Mesothelial cell of epicardium (in vitro differentiated cells): ENCODE measurements around the gene ANKRD33B. TPM values are rescaled to one million over a fixed set of nuclear protein-coding genes. Genes with fewer than 3 reads are reported as not detected.

Experiments used
- DNase-seq, 2 experiments: peaks; one replicate each; pipeline ENCODE4 v3.0.0; 2021; ENCODE audit warnings: low spot score in 2 of 2; ENCODE audit not compliant: unreplicated experiment in 2 of 2
- H3K27ac Mint-ChIP-seq: 2 replicates; pipeline ENCODE4 v1.8.0; 2021; ENCODE audit warnings: mixed read lengths
- H3K27me3 Mint-ChIP-seq: 2 replicates; pipeline ENCODE4 v1.8.0; 2021; ENCODE audit warnings: low read depth, mixed read lengths
- H3K36me3 Mint-ChIP-seq: 2 replicates; pipeline ENCODE4 v1.8.0; 2021; ENCODE audit warnings: mixed read lengths
- H3K4me1 Mint-ChIP-seq: 2 replicates; pipeline ENCODE4 v1.8.0; 2021; ENCODE audit warnings: mixed read lengths
- H3K4me3 Mint-ChIP-seq: 2 replicates; pipeline ENCODE4 v1.8.0; 2021; ENCODE audit warnings: mild to moderate bottlenecking, moderate library complexity, mixed read lengths
- H3K9me3 Mint-ChIP-seq: 2 replicates; pipeline ENCODE4 v1.8.0; 2021; ENCODE audit warnings: mixed read lengths
- total RNA-seq: library from RNA; stranded (reverse); gene quantifications from 3 replicates; pipeline ENCODE4 v1.2.1, GENCODE V29; 2021
- TF ChIP-seq, protein P1 (sequence below): fragments of 200-600 bp; sonication (generic); IDR thresholded peaks from one replicate; pipeline ENCODE4 v1.5.0; 2021; ENCODE audit warnings: antibody characterized with exemption; ENCODE audit not compliant: unreplicated experiment

The ANKRD33B gene
- total RNA-seq, 1 donor from 2014 or later, result 3.8 TPM

DNA sequence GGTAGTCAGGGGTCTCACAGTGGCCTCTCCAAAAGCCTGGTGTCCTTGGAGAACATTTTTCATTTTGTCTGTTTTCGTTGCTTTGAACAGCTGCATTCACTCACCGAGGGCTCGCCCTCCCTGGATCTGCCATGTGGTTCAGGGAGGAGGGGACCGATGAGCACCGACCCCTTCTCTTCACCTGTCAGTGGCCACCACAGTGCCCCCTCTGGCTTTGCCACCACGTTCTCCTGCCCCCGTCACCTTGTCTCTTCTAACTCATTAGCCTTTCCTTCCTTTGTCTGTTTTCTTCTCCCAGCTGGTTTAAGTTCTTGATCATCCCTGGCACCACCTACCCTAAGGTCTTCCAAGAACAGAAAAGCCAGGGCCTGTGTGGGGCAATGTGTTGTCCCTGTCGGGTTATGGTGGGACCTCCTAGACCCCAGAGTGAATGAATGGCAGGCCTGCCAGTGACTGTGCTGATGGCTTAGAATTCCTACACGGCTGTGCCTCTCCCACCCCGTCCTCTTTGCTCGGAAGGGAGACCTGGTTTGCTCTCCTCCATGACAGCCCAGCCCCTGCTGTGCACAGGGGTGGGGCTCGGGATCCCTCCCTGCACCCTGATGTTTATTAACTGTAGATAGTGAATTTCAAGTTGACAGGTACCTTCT, 90.0 kb downstream of the ANKRD33B start:
- Mint-ChIP-seq H3K4me1 (no peaks in the 10 kb centered on the region), H3K36me3 (no peaks in the 10 kb centered on the region), H3K9me3 (peaks cover 3% of the 10 kb centered on the region), H3K27me3 (no peaks in the 10 kb centered on the region), H3K4me3 (no peak overlapping the region), H3K27ac (no peak overlapping the region)
- no peak for DNase-seq
- TF ChIP-seq, protein P1, sequence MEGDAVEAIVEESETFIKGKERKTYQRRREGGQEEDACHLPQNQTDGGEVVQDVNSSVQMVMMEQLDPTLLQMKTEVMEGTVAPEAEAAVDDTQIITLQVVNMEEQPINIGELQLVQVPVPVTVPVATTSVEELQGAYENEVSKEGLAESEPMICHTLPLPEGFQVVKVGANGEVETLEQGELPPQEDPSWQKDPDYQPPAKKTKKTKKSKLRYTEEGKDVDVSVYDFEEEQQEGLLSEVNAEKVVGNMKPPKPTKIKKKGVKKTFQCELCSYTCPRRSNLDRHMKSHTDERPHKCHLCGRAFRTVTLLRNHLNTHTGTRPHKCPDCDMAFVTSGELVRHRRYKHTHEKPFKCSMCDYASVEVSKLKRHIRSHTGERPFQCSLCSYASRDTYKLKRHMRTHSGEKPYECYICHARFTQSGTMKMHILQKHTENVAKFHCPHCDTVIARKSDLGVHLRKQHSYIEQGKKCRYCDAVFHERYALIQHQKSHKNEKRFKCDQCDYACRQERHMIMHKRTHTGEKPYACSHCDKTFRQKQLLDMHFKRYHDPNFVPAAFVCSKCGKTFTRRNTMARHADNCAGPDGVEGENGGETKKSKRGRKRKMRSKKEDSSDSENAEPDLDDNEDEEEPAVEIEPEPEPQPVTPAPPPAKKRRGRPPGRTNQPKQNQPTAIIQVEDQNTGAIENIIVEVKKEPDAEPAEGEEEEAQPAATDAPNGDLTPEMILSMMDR, result no peak

DNA sequence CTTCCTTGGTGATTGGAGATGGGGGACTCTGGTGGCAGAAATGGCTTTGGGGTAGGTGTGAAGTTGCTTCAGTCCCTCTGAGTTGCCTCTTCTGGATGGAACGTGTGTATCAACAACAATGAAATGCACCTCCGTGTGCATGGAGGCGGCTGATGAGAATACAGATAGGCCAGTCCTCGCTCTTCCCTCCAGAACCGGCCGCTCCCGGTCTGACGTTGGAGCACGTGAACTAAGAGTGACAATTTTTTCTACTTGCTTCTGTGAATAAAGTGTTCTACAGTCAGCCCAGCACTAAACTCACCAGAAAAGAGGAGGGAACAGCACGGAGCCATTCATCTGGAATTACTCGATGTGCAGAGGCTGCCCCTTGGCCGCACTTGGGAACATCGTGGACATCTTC, 90.7 kb downstream of the ANKRD33B start:
- no peaks in the 10 kb centered on the region for H3K4me1 Mint-ChIP-seq
- H3K36me3 Mint-ChIP-seq, result no peaks in the 10 kb centered on the region
- no peak overlapping the region for H3K27ac Mint-ChIP-seq
- H3K9me3 Mint-ChIP-seq, result peaks cover 6% of the 10 kb centered on the region
- H3K27me3 Mint-ChIP-seq, result no peaks in the 10 kb centered on the region
- TF ChIP-seq, protein P1, result no peak
- DNase-seq, result no peak
- no peak overlapping the region for H3K4me3 Mint-ChIP-seq

DNA sequence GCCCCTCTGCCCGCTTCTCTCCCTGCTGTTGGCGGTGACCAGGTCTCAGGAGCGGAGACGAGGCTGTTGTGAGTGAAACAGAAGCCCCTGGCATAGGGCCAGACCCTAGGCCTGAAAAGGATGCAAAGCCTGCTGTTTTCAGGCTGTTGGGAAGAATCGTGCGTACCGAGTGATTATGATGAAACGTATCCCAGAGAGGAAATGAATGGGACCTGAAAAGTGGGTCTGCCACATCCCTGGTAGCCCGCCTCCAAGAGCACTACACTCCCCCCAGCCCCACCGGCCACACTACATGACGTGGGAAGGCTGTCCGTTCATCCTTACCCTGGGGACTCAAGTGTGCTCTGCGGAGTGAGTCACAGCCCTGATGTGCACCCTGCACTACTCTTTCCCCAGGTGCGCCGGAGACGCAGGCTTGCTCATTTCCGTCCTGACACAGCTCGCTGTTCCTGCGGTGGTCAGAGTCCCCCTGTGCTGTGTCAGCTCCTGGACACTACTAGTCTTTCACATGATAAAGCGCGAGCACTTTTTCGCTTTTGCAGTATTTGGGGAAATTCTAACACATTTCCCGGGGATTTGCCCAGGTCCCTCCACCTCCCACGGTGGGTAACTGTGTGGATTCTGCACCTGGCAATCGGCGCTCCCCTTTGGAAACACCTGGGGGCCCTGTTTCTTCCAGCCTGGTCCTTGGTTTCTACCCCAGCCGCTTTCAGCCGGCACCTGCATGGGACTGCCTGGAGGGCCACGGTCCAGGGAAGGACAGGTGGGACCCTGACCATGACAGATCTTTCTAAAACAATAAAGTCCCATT, 91.5 kb downstream of the ANKRD33B start:
- no peaks in the 10 kb centered on the region for H3K36me3 Mint-ChIP-seq
- TF ChIP-seq, protein P1, result no peak
- H3K4me3 Mint-ChIP-seq, result no peak overlapping the region
- H3K27ac Mint-ChIP-seq, result no peak overlapping the region
- H3K27me3 Mint-ChIP-seq, result no peaks in the 10 kb centered on the region
- no peak for DNase-seq
- no peaks in the 10 kb centered on the region for H3K4me1 Mint-ChIP-seq
- H3K9me3 Mint-ChIP-seq, result peaks cover 6% of the 10 kb centered on the region

DNA sequence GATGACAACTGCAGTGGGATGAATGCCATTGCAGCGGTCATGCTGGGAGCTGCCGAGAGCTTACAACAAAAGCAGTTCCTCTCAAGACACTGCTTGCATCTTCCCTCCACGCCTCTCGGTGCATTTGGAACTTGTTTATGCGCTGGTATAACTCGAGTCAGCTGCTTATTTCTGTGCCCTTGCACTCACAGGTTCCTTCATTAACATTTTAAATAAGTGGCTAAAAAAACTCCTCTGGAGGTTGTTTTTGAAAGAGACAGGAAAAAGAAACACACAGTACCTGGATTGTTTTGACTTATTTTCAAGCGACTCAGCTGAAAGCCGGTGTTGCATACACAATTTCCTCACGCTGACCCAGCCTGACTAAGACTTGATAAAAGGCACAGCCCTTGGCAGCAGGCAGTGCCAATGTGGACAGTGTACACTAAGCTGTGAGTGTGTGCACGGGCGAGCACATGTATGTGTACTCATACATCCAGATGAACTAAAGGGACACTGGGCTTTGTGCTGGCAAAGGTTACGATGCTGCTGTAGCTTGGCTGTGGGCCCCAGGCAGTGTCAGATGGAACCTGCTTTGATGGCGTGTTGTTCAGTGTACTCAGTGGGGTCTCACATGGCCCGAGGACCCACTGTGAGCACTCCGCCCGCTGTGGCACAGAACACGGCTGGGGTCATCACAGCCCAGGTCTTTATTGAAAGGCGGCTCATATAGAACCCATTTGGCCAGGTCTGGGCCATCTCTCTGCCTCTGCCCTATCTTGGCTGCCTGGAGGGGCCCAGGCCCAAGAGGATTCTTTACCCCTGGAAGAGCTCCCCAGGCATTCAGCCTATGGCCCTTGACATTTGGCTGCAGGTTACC, 92.3 kb downstream of the ANKRD33B start:
- no peak overlapping the region for H3K4me3 Mint-ChIP-seq
- TF ChIP-seq, protein P1, result no peak
- H3K27me3 Mint-ChIP-seq, result no peaks in the 10 kb centered on the region
- peaks cover 6% of the 10 kb centered on the region for H3K9me3 Mint-ChIP-seq
- H3K4me1 Mint-ChIP-seq, result no peaks in the 10 kb centered on the region
- no peaks in the 10 kb centered on the region for H3K36me3 Mint-ChIP-seq
- DNase-seq, result no peak
- H3K27ac Mint-ChIP-seq, result no peak overlapping the region

DNA sequence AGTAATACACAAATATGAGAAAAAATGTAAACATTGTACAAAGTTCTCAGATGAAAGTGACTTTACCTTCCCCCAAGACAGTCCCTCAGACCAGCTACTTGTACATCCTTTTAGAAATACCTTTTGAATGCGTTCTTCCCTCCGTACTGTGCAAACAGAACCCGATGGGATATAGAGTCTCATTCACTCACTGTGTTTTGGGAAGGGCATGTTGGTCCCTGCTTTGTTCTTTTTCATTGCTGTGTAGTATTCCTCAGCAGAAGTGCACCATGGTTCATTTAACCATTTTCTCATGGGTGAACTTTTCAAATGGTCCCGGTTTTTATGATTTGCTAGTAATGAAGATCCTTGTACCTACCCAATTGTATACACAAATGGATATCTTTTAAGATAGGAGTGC, 94.4 kb downstream of the ANKRD33B start:
- Mint-ChIP-seq H3K36me3 (no peaks in the 10 kb centered on the region), H3K4me3 (no peak overlapping the region), H3K27me3 (no peaks in the 10 kb centered on the region), H3K9me3 (peaks cover 6% of the 10 kb centered on the region), H3K4me1 (no peaks in the 10 kb centered on the region), H3K27ac (no peak overlapping the region)
- no peak for DNase-seq
- TF ChIP-seq, protein P1, result no peak
